GM13976 (cell line): ENCODE data around the gene CLTA.

Experiments used
- DNase-seq: peaks from one replicate; pipeline ENCODE4 v3.0.0; 2012; ENCODE audit warnings: low spot score
- CTCF ChIP-seq: IDR thresholded peaks from 2 replicates; pipeline ENCODE4 v1.5.1; 2012; ENCODE audit warnings: borderline replicate concordance, mild to moderate bottlenecking; ENCODE audit not compliant: insufficient read depth; ENCODE audit errors: extremely low read depth, missing control alignments, control extremely low read depth
- in situ Hi-C: fragments of 300-500 bp; cut with MboI; formaldehyde crosslinking; loops from one replicate; pipeline ENCODE4 v1.12.0; 2022; ENCODE audit warnings: low sequenced_read_pairs, mixed read lengths, inconsistent platforms; ENCODE audit not compliant: unreplicated experiment

Gene CLTA

GRCh38 chr9:36204906-36205547 is 14.3 kb downstream of the CLTA start:
- no peak for TF ChIP-seq CTCF
- DNase-seq, result no peak
- in situ Hi-C loops, result no loop called here

GRCh38 chr9:36207016-36207415 is 16.3 kb downstream of the CLTA start:
- TF ChIP-seq CTCF, result no peak
- DNase-seq, result no peak
- in situ Hi-C loops, result no loop called here

- no peak for DNase-seq
- TF ChIP-seq CTCF, result no peak
- in situ Hi-C loops, result no loop called here
Observed at GRCh38 chr9:36207546-36208012, 16.9 kb downstream of the CLTA start.

DNA sequence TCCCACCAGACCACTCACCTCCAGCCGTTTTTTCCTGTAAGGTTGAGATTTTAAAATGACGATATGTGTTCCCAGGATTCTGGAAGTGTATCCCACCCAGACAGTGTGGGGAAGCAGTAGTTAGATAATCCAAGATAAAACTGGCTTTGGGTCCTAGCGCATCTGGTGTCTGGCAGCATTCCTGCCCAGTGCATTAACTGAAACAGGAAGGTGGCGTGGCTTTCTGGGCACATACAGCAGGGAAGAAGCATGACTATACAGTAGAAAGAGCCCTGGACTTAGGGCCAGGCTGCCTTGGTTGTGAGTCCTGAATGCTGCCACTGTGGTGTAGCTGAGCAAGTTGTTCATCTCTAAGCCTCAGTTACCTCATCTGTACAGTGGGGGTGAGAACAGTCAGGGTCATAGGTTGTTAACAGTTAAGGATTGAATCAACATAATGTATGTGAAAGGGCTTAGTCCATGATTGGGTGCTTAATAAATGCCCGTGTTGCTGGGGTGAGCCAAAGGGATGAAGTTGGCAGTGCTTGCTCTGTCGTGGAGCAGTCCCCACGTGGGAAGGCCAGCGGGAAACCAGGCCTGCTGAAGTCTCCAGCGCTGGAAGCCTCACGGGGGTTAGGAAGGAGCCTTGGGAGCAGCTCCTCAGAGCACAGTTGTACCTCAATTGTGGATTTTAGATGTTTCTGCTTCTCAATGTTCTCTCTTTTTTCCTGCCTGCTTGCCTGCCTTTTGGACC is 18.0 kb downstream of the CLTA start:
- no peak for DNase-seq
- TF ChIP-seq CTCF, result no peak
- in situ Hi-C loops, result no loop called here

DNA sequence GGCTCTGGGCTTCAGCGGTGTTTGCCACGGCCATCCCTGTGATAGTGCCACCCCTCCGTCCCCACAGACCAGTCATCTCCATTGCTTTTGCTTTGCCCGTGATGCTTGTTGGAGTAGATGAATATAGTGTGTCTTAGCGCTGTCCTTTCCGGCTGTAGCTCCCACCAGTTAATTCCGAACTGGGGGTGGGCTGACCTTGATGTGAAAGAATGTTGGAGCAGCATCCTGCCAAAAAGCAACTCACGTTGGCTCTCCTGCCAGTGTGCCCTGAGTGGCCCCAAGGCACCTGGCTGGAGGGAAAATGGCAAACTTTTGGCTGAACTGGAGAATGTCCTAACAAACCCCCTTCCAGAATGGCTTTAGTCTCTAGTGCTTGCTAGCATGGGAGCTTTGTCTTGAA is 20.0 kb downstream of the CLTA start:
- in situ Hi-C loops, result no loop called here
- DNase-seq, result no peak
- TF ChIP-seq CTCF, result no peak

DNA sequence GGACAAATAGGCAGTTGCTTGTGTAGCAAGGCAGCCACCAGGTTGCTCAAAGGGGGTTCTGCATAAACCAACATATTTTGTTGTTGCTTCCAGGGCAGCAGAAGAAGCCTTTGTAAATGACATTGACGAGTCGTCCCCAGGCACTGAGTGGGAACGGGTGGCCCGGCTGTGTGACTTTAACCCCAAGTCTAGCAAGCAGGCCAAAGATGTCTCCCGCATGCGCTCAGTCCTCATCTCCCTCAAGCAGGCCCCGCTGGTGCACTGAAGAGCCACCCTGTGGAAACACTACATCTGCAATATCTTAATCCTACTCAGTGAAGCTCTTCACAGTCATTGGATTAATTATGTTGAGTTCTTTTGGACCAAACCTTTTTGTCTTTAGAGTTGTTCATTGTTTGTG is 20.8 kb downstream of the CLTA start:
- in situ Hi-C loops, result no loop called here
- no peak for TF ChIP-seq CTCF
- no peak for DNase-seq

GRCh38 chr9:36213387-36213786 is 22.7 kb downstream of the CLTA start:
- DNase-seq, result no peak
- TF ChIP-seq CTCF, result no peak
- in situ Hi-C loops, result no loop called here
